Non-pigmented ciliary epithelial cell (primary cell): ENCODE results near the gene FAM53B.

Experiments used
- DNase-seq: peaks from one replicate; pipeline ENCODE4 v3.0.0-alpha.2; 2010; ENCODE audit warnings: low read depth

Gene FAM53B

GRCh38 chr10:124645467-124646095 is 98.6 kb downstream of the FAM53B start:
- no peak for DNase-seq

GRCh38 chr10:124644771-124645415 is 99.3 kb downstream of the FAM53B start:
- no peak for DNase-seq

- DNase-seq = no peak
Observed at GRCh38 chr10:124644236-124644635, 99.9 kb downstream of the FAM53B start.

- no peak for DNase-seq
Observed at GRCh38 chr10:124643330-124644009, 100.7 kb downstream of the FAM53B start.

- DNase-seq = no peak
Observed at GRCh38 chr10:124642088-124642710, 102.0 kb downstream of the FAM53B start.

GRCh38 chr10:124641282-124642087 is 102.7 kb downstream of the FAM53B start:
- no peak for DNase-seq

- no peak for DNase-seq
Observed at GRCh38 chr10:124640538-124641231, 103.5 kb downstream of the FAM53B start.

GRCh38 chr10:124640056-124640455 is 104.1 kb downstream of the FAM53B start:
- no peak for DNase-seq

- no peak for DNase-seq
Observed at GRCh38 chr10:124639646-124640045, 104.5 kb downstream of the FAM53B start.

- DNase-seq = no peak
Observed at GRCh38 chr10:124639206-124639605, 105.0 kb downstream of the FAM53B start.

- no peak for DNase-seq
Observed at GRCh38 chr10:124637746-124638145, 106.4 kb downstream of the FAM53B start.

- no peak for DNase-seq
Observed at GRCh38 chr10:124637091-124637700, 107.0 kb downstream of the FAM53B start.

- DNase-seq = no peak
Observed at GRCh38 chr10:124636271-124636995, 107.7 kb downstream of the FAM53B start.

- DNase-seq = no peak
Observed at GRCh38 chr10:124632566-124632965, 111.6 kb downstream of the FAM53B start.

- no peak for DNase-seq
Observed at GRCh38 chr10:124632064-124632531, 112.1 kb downstream of the FAM53B start.

- DNase-seq = no peak
Observed at GRCh38 chr10:124630551-124630950, 113.6 kb downstream of the FAM53B start.

- DNase-seq = no peak
Observed at GRCh38 chr10:124629842-124630241, 114.3 kb downstream of the FAM53B start.

GRCh38 chr10:124629415-124629814 is 114.8 kb downstream of the FAM53B start:
- no peak for DNase-seq

- no peak for DNase-seq
Observed at GRCh38 chr10:124628676-124629021, 115.5 kb downstream of the FAM53B start.
